Coronary artery (tissue), 2 donors: Measurements from ENCODE around the gene BEAN1.
A peak's percentile ranks its signal among the peaks of the same experiment; 100 is the strongest.

Experiments used
- DNase-seq: peaks from one replicate; pipeline ENCODE4 v3.0.0-alpha.2; 2017; ENCODE audit warnings: low spot score
- H3K27ac ChIP-seq, 2 donors: fragments of 200-600 bp; sonication (generic); one replicate each; pipeline ENCODE4 v1.5.1; 2016 to 2019
- H3K4me3 ChIP-seq: fragments of 200-600 bp; sonication (generic); 2 replicates; pipeline ENCODE4 v1.5.1; 2016; ENCODE audit warnings: mild to moderate bottlenecking, moderate library complexity
- TF ChIP-seq, protein P1 (sequence below): fragments of 200-600 bp; sonication (generic); IDR thresholded peaks from one replicate; pipeline ENCODE4 v1.5.1; 2019; ENCODE audit warnings: antibody characterized with exemption

The BEAN1 gene

DNA sequence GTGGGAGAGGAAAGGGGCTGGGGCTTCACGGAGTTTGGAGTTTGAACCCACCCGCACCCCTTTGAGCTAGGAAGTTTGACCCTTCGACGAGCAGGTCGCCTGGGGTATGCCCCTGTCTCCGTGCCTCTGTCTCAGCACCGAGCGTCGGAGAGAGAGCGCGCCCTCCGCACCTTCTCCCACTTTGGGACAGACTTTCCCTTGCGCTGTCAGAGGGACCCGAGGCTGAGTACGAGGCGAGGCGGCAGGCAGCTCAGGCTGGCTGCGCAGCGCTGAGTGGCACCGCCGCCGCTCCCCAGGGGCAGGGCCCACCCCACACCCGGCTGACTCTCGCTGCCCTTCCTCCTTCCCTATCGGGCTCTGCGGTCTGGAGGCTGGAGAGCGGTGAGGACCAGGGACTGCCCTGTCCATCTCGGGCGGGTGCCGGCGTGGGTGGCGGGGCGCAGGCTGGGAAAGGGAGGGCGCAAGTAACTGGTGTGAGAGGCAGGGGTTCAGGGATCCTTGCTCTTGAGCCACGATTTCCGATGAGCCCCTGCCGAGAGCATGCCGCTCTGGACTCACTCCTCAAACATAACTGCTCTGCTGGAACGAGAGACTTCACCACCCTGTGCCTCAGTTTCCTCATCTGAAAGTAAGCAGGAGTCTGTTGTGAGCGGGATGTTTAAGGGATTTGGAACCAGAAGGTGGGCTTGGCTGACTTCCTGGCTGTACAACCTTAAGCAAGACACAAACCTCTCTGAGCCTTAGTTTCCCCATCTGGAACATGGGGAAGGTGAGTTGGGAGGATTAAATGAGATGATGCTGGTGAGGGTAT lies 981 bp downstream of the BEAN1 start:
- TF ChIP-seq, protein P1, sequence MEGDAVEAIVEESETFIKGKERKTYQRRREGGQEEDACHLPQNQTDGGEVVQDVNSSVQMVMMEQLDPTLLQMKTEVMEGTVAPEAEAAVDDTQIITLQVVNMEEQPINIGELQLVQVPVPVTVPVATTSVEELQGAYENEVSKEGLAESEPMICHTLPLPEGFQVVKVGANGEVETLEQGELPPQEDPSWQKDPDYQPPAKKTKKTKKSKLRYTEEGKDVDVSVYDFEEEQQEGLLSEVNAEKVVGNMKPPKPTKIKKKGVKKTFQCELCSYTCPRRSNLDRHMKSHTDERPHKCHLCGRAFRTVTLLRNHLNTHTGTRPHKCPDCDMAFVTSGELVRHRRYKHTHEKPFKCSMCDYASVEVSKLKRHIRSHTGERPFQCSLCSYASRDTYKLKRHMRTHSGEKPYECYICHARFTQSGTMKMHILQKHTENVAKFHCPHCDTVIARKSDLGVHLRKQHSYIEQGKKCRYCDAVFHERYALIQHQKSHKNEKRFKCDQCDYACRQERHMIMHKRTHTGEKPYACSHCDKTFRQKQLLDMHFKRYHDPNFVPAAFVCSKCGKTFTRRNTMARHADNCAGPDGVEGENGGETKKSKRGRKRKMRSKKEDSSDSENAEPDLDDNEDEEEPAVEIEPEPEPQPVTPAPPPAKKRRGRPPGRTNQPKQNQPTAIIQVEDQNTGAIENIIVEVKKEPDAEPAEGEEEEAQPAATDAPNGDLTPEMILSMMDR = no peak
- H3K4me3 ChIP-seq = peak overlapping the region; percentile 72
- no peak for DNase-seq
- no peak overlapping the region for H3K27ac ChIP-seq

DNA sequence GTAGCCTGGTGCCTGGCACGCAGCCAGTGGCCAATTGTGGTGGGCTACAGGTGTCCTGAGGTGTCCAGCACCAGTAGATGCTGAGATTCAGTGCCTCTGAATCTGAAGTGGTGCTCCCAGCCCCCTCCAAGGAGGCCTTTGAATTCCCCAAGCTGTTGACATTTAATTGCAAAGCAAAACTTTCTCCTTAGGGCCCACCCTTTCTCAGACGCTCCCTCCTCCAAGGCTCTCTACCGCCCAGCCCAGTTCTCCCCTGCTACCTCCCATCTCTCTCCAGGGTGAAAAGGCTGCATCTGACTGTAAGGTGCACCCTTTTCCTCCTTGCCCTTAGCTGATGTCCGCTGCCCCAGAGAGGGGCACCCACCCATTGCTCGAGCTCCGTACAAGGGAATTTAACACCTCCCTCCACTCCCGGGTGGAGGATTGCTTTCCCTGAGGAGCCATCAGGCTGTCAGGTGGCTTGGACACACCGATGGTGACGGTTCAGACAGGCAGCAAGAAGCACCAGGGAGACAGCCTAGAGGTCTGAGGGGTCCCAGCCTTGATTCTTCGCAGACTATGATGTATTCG lies 1.7 kb downstream of the BEAN1 start:
- DNase-seq = no peak
- Histone ChIP-seq H3K27ac (no peak overlapping the region), H3K4me3 (no peak overlapping the region)
- TF ChIP-seq, protein P1 = no peak

DNA sequence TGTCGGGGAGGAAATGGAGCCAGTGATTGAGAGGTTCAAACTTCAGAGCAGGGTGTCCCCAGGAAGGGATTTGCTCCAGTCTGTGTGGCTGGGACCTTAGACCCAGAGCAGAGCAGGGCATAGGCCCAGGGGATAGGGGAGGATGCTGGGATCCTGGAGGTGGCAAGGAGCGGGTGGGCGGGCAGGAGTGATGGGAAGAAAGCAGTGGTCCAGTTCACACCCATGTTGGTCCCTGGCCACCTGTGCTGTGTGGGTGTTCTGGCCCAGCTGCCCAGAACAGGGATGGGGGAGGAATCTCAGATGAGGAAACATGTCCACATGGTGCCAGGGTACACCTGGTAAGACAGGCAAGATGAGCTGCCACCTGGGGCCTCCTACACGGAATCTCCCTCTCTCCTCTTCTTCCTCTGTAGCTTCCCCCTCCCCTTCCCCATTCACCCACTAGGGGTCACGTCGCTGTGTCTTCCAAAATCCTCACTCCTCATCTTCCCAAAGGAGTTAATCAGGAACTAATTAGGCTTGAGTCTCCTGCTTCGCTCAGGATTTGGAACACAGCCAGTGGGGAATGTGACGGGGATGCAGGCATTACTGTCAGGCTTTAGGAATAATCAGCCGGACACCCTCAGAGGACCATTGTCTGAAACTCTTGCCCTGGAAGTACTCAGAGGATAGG lies 2.3 kb downstream of the BEAN1 start:
- TF ChIP-seq, protein P1 = no peak
- no peak for DNase-seq
- Histone ChIP-seq H3K27ac (no peak overlapping the region), H3K4me3 (no peak overlapping the region)

DNA sequence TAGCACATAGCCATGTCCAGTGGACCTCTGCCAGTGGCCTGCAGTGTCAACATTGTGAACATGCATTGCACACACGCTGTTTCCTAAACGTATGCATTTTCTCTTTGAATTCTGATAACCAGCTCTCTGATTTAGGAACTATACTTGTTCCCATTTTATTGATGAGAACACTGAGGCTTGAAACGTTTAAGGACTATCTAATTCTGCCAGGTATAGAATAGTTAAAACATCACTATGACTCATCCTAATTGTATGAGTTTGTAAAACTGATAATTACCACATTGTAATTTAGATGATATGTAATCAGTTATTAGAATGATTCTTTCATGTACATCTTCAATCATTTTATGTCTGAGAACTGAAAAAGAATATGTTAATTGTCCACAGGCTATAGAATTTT lies 3.1 kb downstream of the BEAN1 start:
- TF ChIP-seq, protein P1 = no peak
- H3K27ac ChIP-seq = no peak overlapping the region
- H3K4me3 ChIP-seq = no peak overlapping the region
- DNase-seq = no peak

DNA sequence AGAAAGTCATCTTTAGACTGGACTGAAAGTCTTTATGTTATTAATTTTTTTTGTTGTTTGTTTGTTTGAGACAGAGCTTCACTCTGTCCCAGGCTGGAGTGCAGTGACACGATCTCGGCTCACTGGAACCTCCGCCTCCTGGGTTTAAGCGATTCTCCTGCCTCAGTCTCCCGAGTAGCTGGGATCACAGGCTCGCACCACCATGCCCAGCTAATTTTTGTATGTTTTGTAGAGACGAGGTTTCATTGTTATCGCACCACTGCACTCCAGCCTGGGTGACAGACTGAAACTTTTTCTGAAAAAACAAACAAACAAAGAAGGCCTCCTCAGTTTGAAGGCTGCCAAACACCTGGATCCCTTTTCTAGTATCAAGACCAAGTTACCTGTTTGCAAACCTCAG lies 4.7 kb downstream of the BEAN1 start:
- TF ChIP-seq, protein P1 = no peak
- Histone ChIP-seq H3K27ac (no peak overlapping the region), H3K4me3 (no peak overlapping the region)
- DNase-seq = no peak

DNA sequence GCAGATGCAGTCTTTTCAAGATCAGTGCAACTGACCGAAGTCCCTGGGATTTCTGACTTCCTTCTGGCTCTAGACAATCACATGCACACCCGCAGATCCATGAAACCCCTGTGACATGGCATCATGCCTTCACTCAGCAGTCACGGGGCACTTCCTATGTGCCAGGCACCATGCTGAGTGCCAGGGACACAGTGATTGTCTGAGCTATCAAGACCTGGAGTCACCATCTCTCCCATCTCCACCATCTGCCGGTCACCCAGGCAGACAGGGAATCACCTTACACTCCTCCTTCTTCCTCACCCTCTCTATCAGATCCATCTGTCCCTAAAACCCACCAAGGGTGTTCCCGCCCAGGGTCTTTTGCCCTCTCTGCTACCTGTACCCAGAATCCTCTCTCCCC lies 5.3 kb downstream of the BEAN1 start:
- no peak for DNase-seq
- H3K27ac ChIP-seq = no peak overlapping the region

More for the DNA sequence above, 5.3 kb downstream of the BEAN1 start:
- TF ChIP-seq, protein P1 = no peak
- H3K4me3 ChIP-seq = no peak overlapping the region
